Measurements from ENCODE around the gene TBC1D22A.
"Not testable (repeated sequence)": the region's sequence is repeated elsewhere in the genome, so short reads cannot be mapped to it uniquely, and the experiment has no call there.

The TBC1D22A gene

DNA sequence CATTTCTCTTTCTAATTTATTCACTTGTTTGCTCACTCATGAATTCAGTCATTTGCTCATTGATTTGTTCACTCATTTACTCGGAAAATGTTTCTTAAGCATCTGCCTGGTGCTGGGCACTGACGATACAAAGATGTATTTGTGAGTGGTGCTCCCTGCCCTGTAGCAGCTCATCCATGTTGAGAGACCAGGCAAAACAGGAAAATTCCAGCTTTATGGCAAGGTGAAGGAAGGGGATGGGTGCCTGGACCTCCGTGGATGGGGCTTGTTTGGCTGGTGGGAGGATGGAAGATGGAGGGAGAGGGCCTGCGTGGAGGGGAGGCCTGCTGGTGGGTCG lies 53.1 kb downstream of the TBC1D22A start:
- no peak for DNase-seq

DNA sequence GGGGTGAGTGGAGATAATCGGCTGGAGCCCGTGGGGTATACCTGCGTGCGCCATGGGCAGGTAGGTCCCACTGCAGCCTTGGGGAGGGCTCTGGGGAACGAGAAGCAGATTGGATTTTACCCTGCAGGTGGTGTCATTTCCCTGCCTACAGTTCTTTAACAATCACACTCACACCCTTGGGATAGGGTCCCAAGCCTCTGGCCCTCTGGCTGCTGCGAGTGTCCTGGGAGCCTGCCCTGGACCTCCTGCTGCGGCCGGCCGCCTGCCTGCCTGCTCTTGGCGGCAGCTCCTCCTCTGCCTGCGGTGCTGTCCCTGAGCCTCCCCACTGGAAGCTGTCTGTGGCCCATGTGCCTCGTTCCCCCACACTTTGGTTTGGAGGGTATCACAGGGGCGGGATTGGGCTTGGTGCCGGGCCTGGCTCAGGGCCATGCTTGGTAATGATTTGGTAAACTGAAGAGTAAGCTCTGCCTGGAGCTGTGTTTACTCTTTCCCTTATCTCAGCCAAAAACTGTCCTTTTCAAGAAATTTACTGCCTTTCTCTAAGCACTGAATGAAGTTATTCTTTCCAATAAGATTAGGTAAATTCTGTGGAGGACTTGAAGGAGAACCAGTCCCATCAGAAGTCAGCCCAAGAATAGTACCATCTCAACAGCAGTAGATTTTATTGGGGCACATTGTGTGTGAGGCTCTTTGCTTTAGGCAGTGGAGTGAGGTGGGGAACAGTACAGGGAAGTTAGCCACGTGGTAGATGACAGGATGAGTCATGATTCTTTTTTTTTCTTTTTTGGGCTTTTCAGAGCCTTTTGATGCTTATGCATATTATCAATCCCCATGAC lies 53.7 kb downstream of the TBC1D22A start:
- peak; percentile 31 to 66 for DNase-seq

DNA sequence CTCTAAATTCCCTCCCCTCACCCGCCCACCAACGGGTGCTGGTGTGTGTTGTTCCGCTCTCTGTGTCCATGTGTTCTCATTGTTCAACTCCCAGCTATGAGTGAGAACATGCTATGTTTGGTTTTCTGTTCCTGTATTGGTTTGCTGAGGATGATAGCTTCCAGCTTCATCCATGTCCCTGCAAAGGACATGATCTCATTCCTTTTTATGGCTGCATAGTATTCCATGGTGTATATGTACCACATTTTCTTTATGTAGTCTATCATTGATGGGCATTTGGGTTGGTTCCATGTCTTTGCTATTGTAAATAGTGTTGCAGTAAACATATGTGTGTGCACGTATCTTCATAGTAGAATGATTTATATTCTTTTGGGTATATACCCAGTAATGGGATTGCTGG lies 54.9 kb downstream of the TBC1D22A start:
- not testable (repeated sequence) for DNase-seq

DNA sequence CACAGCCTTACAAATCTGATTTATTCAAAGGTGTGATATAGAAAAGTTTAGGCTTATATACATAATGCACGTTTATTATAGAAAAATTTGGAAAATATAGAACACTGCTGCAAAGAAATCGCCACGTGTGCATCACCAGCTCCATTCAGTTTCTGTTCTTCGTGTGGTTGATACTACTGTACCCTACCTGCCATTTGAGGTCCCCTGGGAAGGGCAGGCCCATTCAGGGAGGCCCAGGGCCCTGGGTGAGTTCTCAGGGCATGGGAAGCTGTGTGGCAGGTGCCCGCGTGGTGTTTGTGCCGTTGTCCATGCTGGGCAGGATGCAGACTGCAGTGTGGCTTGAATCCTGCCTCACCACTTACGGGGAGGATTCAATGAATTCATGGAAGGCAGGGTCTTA lies 60.8 kb downstream of the TBC1D22A start:
- DNase-seq: no peak

DNA sequence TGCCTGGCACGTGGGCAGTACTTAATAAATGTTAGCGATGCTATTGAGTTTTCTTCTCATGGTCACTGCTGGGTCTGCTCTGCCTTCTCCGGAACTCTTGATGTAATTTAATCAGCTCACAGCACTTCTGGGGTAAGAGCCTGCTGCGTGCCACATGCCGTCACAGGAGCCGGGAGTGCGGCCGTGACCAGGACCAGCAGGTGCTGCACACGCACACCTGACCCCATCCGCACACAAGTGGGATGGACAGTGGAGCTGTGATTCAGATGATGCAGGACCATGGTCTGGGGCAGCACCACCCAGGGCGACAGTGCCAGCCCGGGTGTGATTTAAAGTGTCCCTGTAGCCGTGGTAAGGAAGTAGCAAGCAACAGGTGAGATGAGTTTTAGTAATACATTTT lies 61.2 kb downstream of the TBC1D22A start:
- no peak for DNase-seq

DNA sequence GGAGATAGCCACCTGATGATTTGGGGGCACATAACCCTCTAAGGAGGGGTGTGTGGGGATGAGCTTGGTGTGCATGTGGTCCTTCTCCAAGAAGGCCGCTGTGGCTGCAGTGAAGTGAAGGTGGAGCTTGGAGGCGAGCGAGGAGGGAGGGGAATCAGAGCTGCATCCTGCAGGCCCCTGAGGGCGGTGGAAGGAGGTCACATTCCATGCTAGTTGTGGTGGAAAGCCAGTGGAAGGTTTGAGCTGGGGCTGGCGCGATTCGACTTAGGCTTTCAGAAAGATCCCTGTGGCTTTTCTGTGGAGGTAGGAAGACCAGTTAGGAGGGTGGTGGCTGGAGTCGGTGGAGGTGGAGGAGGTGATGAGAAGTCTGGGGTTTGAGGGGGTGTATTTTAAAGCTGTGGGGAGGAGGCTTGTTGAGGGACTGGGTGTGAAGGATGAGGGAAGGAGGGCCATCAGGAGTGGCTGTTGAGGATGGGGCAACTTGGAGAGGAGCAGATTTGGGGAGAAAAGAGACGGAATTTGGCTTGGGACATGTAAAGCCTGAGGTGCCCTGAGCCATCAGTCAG lies 62.0 kb downstream of the TBC1D22A start:
- DNase-seq: no peak

DNA sequence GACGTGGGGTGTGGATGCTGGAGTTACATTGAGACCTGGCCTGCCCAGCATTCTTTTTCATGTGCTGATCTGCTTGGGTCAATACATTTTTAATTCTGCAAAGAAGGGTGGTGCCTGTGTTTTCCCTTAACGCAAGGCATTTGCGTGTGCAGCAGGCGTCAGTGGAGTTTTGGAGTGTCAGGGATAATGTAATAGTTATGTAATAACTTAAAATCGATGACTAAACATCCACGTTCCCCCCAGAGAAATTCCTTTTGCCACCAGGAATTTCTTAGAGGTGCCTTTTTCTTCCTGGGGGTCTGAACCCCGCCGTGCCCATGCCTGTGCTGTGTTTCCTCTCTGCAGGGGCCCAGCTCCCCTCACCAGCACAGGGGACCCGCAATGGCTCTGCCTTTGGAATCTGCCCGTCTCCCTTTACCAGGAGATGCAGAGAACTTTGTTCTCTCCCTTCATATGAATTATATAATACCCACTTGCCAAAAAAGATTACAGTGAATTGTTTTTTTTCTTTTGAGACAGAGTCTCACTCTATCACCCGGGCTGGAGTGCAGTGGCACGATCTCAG lies 62.6 kb downstream of the TBC1D22A start:
- no peak for DNase-seq

DNA sequence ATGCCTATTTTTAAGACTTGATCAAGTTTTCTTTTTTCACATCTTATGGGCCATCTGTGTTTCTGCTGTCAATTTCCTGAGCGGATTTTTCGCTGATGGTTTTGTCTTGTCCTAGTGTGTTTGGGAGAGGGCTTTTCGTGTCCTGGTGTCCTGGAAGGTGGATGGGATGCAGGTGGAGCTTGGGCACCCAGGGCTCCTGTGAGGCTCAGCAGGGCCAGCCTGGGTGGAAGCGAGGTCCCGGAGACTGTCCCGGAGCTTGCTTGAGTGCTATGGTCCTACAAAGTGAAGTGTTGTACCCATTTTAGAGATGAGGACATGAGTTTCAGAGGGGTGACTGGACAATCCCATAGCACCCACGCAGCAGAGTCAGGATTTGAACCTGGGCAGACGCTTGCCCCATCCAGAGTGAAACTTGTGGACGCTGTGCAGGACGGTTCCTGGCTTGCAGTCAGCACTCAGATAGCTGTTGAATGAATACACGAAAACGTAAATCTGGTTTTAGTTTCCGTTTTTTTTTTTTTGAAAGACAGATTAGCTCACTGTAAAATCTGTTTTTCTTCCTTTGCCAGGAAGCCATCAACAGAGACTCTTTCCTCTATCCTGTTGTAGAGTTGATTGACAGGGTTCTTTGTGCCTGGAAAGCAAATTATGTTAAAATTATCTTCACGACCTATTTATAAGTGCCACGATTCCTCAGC lies 64.1 kb downstream of the TBC1D22A start:
- DNase-seq: no peak

DNA sequence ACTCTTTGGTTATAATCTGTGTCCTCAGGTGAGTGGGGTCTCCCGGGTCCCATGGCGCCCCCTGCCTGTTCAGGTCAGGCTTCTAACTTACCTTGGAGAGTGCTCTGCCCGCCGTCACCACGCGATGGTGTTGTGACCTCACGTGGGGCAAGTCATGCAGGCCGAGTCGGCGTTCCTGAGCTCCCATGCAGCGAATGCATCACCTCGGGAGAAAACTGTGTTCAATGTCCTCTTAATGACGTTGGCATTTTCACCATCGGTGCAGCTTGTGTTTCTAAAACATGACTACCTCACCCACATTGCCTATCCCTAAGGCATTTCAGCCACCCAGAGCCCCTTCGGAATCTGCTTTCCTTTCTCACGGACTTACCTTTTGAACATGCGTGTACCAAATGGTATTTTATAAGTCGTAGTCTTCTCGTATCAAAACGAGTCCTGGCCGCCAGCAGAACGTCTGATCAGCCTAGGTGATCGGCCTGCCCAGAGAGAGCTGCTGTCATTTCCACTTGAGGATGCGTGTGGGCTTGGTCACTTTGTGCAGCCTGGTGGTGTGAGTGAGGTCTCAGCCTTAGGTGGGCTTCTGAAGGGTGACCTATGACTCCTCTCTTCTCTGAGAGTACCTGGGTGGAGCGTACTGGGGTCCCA lies 64.8 kb downstream of the TBC1D22A start:
- no peak for DNase-seq

DNA sequence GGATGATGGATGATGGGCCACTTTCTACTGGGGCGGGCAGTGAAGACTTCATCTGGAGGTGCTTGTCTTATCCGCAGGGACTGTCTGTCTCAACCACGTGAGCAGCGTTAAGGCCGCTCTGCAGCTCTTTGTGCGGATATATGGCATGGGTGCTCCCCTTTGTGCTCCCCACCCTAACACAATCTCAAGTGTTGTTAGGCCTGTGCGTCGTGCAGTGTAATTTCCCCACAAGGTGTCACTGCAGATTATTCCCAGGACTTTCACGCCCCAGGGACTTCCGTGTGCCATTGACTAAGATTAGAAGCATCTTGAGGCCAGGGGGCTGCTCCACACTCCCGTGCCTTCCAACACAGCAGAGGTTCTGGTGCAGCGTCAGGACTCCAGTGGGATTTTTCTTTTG lies 65.3 kb downstream of the TBC1D22A start:
- DNase-seq: no peak

DNA sequence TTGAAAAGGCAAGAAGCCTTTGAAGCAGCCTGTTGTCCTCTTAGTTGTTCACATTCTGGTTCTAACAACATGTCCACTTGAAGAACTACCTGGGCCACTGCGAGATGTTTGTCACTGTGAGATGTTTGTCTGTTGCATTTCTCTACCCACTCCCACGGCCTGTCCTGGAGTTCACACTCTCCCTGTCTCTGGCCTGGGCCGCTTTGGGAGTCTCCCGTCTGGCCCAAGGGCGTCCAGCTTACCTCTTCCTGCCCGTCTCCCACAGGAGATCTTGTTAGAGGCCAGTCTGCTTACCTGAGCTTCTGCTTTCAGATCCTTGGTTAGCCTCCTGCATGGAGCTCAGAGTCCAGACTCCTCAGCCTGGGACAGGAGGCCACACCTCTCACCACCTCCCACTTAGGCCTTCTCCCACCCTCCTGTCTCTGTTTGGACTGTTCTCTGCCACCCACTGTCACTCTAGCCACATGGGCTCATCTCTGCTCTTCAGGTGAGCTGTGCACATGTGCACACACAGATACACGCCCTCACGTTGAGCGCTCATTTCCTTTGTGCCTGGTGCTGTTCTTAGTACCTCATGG lies 66.0 kb downstream of the TBC1D22A start:
- DNase-seq: no peak

DNA sequence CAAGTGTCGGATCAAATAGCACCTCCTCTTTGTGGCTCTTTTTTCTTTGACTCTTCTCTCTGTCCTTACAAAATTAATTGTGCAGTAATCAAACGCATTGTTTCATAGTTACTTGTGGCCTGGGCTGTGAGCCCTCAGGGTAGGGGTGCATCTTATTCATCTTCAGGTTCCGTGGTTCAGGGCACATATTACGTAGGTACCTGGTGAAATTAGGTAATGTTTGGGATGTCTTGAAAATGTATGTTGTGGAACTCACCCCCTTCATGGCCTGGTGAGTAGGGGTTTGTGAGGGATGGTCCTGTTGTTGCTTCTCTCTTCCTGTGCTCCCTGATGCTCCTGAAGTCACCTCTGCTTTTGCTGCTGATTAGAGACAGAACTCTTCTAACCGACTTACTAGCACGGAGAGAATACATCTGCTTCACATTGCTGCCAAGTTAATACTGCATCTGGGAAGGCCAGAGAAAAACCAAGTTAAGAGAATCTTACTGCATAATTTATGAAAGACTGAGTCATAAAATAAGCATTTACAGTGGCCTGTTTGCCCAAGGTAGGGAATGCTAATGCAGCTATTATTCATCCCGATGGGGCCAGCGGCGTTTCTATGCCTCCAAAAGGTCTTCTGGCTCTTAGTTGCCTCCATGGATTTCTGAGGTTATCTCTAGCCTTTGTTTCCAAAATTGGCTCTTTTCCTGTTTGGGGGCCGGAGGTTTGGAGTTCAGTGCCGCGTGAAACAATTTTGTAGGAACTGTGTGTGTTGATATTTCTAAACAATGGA lies 66.9 kb downstream of the TBC1D22A start:
- DNase-seq: peak in 1 of 2 experiments; percentile 51

DNA sequence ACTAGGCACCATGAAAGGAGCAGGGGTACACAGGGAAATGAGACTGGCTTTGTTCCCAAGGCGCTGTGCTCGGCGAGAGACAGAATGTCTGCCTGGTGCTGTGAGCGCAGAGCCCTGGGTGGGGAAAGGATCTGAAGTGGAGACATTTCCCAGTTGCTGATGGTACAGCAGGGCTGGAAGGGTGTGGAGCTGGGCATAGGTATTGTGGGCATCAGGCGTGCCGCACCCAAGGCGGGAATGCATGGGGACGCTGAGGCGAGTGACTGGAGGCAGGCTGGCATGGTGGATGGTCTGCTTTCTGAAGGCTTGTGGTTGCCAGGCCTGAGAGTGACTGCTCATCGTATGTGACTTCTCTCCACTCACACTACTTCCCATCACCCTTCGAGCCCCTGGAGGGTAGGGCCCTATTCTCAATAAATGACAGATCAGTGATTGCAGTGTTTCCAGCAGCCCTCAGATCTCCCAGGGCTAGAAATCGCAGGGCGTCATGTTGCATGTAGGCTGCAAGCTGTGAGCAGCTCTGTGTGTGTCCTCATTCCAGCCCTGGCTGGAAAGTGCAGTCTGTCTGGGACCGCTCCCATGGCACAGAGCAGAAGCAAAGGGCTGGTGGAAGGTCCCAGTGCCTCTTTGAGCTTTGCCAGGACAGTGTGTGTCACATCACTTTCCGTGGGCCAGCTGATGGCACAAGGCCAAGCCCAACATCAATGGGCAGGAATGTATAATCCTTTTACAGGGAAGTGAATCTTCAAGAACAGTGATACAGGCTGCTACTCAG lies 67.7 kb downstream of the TBC1D22A start:
- peak in 1 of 2 experiments; percentile 52 for DNase-seq

DNA sequence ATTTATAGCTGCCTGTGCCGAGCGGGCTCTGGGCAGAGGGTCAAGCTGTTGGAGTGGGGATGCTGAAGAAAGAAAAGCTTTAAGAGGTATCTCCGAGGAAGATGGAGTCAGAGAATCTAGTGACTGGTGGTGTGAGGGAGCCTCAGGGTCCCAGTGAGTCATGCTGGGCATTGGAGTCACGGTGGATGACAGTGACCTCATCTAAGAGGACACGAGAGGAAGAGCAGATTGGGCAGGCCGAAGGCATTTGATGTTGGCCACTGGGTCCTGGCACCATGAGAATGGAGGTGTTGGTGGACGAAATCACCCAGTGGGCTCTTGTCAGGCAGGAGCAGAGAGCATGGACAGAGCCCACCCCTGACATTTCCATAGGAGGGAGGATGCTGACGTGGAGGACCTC lies 68.4 kb downstream of the TBC1D22A start:
- no peak for DNase-seq

DNA sequence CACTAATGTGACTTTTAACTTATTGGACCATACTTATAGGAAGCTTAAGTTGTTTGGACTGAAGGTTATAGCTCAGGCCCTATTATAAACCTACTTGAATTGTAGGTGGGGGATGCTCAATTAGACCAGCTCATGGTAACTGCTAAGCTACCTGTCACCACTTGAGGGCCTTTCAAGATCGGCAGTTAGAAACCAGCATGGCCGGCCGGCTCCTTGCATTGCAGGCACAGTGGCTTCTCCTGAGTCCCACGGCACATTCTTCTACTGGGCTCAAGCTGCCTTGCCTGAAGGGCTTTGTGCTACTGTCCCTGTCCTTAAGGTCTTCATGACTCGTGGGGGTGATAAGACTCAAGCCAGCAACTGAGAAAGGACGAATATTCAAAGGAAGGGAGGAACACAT lies 70.8 kb downstream of the TBC1D22A start:
- DNase-seq: no peak

DNA sequence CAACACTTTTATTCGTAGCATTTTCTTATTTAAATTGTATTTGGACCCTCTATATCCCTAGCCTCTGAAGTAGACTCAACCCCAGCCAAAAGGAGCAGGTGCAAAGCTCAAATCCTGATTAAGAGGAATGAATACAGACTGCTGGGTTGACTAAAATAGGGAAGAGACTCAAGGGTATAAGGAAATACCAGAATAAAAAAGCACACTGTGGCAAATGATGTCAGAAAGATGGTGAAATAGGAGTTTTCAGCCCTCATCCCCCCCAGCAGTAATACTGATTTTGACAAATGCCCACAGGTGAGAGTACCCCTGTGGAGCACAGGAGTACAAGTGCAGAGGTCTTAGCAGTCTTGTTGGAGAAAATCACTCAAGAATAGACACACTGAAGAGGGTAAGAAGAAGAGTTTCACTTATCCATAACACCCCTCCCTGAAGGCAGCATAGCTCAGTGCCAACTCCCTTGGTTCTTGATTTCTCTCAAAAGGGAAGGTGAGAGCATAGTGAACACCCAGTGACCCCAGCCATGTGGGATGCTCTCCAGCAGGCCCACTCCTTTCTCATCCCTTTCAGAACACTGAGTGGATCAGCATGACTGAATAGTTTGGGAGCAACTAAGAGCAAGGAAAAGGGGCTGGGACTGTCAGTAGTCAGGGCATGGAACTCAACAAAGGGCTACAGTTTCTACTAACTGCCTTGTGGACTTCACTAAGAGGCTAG lies 71.7 kb downstream of the TBC1D22A start:
- no peak for DNase-seq

DNA sequence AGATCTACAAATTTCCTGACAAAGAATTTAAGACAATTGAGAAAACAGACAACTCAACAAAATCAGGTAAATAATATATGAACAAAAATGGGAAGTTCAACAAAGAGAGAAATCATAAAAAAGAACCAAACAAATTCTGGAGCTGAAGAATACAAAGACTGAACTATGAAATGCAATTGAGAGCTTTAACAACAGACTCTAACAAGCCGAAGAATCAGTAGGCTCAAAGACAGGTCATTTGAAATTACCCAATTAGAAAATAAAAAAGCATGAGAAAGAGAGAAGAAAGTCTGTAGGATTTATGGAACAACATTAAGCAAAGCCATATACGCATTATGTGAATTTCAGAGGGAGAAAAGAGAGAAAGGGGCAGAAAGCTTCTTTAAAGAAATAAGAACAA lies 72.8 kb downstream of the TBC1D22A start:
- DNase-seq: no peak

DNA sequence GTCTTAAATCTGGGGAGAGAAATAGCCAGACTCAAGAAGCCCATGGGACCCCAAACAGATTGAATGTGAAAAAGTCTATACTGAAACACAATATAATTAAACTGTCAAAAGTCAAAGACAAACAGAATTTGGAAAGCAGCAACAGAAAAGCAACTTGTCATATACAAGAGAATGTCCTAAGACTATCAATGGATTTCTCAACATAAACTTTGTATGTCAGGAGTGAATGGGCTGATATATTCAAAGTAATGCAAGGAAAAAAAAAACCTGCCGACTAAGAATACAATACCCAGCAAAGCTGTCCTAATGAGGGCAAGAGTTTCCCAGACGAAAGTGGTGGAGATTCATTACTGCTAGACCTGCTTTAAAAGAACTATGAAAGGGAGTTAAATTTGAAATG lies 73.2 kb downstream of the TBC1D22A start:
- DNase-seq: no peak

DNA sequence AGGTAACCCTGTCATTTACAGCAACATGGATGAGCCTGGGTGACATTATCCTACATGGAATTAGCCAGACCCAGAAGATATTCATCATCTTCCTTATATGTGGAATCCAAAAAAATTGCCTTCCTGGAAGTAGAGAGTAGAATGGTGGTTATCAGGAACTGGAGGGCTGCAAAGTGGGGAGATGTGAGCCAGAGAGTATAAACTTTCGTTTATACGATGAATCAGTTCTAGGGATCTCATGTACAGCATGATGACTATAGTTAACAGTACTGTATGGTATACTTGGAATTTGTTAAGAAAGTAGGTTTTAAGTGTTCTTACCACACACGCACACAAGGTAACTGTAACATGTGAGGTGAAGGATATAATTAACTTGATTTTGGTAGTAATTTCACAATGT lies 79.1 kb downstream of the TBC1D22A start:
- DNase-seq: no peak

DNA sequence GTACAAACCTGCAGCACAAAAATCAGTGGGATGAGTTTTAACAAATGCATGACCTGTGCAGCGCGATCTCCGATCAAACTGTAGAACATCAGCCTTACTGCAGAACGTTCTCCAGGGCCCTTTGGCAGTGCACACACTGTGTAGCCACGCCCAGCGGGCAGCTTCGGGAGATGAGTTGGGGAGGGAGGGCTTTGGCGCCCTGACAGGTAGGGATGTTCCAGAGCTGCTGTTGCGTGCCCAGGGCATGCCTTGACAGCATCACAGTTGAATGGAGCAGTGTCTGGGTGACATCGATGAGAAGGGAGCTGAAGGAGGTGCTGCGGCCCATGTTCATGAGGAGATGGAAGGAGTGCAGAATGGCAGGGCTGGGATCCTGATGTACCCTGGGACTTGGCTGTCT lies 80.2 kb downstream of the TBC1D22A start:
- peak in 1 of 2 experiments; percentile 47 for DNase-seq

DNA sequence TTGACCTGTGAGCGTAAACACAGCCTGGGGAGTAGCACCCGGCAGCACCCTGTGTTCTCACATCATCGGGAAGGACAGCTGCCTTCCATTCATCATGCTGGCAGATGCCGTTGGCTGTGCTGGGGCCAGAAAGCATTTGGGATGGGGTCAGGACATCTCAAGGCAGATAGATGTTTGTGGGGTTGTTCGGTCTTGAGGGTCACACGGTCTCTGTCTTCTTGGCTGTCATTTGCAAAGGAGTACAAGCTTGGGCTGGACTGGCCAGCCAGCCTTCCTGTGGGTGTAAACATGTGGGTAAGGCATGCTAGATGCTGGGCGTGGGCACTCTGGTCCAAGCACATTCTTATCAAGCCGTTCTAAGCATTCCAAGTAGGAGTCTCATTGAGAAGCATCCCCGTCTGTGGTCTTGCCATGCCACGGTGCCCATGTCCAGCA lies 81.4 kb downstream of the TBC1D22A start:
- no peak for DNase-seq

All from NCI-H446 (cell line).